MCF 10A (cell line): ENCODE measurements around the gene SH3TC1. TPM values are rescaled to one million over a fixed set of nuclear protein-coding genes. Genes with fewer than 3 reads are reported as not detected.
A peak's percentile ranks its signal among the peaks of the same experiment; 100 is the strongest.

Experiments used
- BruUV-seq: library from RNA; stranded (reverse); fragments of 400-500 nt; replicated peaks from 2 replicates; lab custom pipeline; 2021; lab: Mats Ljungman, UMichigan
- CTCF ChIA-PET: fragments of 300-600 bp; sonication (Branson Sonifier 250); formaldehyde crosslinking; extraction: SDS; loops from one replicate; lab custom pipeline; 2021; ENCODE audit warnings: antibody characterized with exemption, inconsistent platforms; lab: Yijun Ruan, JAX
- POLR2A ChIA-PET: fragments of 300-600, 350-650 bp; sonication (Branson Sonifier 250); formaldehyde crosslinking; extraction: SDS; loops from one replicate; lab custom pipeline; 2020; ENCODE audit warnings: antibody characterized with exemption, inconsistent platforms; lab: Yijun Ruan, JAX
- DNase-seq: peaks from one replicate; pipeline ENCODE4 v3.0.0-alpha.2; 2018; ENCODE audit not compliant: unreplicated experiment
- H3K27ac Mint-ChIP-seq: one replicate; pipeline ENCODE4 v1.8.0; 2022; ENCODE audit warnings: mild to moderate bottlenecking, low read depth, mixed read lengths; ENCODE audit not compliant: unreplicated experiment
- H3K27me3 Mint-ChIP-seq: one replicate; pipeline ENCODE4 v1.8.0; 2022; ENCODE audit warnings: mixed read lengths; ENCODE audit not compliant: insufficient read depth, unreplicated experiment
- H3K36me3 Mint-ChIP-seq: one replicate; pipeline ENCODE4 v1.8.0; 2022; ENCODE audit warnings: mild to moderate bottlenecking, moderate library complexity, mixed read lengths; ENCODE audit not compliant: insufficient read depth, unreplicated experiment
- H3K4me1 Mint-ChIP-seq: one replicate; pipeline ENCODE4 v1.8.0; 2022; ENCODE audit warnings: mixed read lengths; ENCODE audit not compliant: insufficient read depth, unreplicated experiment
- H3K4me3 Mint-ChIP-seq: one replicate; pipeline ENCODE4 v1.8.0; 2022; ENCODE audit warnings: mild to moderate bottlenecking, moderate library complexity, mixed read lengths; ENCODE audit not compliant: unreplicated experiment
- H3K9me3 Mint-ChIP-seq: one replicate; pipeline ENCODE4 v1.8.0; 2022; ENCODE audit warnings: mixed read lengths; ENCODE audit not compliant: unreplicated experiment
- CTCF ChIP-seq: fragments of 200-600 bp; IDR thresholded peaks from one replicate; pipeline ENCODE4 v1.8.0; 2022; ENCODE audit warnings: antibody characterized with exemption, mild to moderate bottlenecking; ENCODE audit not compliant: unreplicated experiment
- intact Hi-C: fragments of 100-400 bp; cut with micrococcal nuclease; formaldehyde crosslinking; loops from 2 replicates; pipeline ENCODE4 v1.14.1; 2022
- total RNA-seq: library from RNA; stranded (reverse); gene quantifications from 2 replicates; pipeline ENCODE4 v1.2.3, GENCODE V29; 2022

SH3TC1 gene
- total RNA-seq, 1 experiment from 2014 or later: 28.8 TPM

- BruUV-seq: no TSS peak
- ChIA-PET POLR2A (interaction anchor here (0.8 to 1.0 kb wide), 2 partner anchors 108 to 173 kb away, joined by 3 read pairs; partner anchors contain the start of genes ACOX3 and TRMT44), CTCF (interaction anchor here (0.5 to 4.0 kb wide), 26 partner anchors 9 to 1926 kb away, joined by 3 to 29 read pairs (median 4); partner anchors contain the start of gene SH3TC1)
- DNase-seq: peak; percentile 81
- peaks cover 32% of the 10 kb centered on the region for H3K27me3 Mint-ChIP-seq
- TF ChIP-seq CTCF: peak; percentile 81
- intact Hi-C loops: loop anchor here (1.0 kb wide), 1 partner anchor 136 kb away; no protein-coding TSS in a partner anchor
- no peaks in the 10 kb centered on the region for H3K4me1 Mint-ChIP-seq
- H3K4me3 Mint-ChIP-seq: no peak overlapping the region
- H3K36me3 Mint-ChIP-seq: no peaks in the 10 kb centered on the region
- no peaks in the 10 kb centered on the region for H3K9me3 Mint-ChIP-seq
- no peak overlapping the region for H3K27ac Mint-ChIP-seq
These were observed 68.0 kb downstream of the SH3TC1 start for GRCh38 chr4:8267077-8267476.

GRCh38 chr4:8268211-8268610 is 69.1 kb downstream of the SH3TC1 start:
- Mint-ChIP-seq H3K9me3 (no peaks in the 10 kb centered on the region), H3K36me3 (no peaks in the 10 kb centered on the region), H3K4me1 (no peaks in the 10 kb centered on the region), H3K27me3 (peaks cover 31% of the 10 kb centered on the region), H3K4me3 (no peak overlapping the region), H3K27ac (no peak overlapping the region)
- BruUV-seq: no TSS peak
- POLR2A ChIA-PET: interaction anchor here (1.0 kb wide), 1 partner anchor 107 kb away, joined by 3 read pairs; no protein-coding TSS in a partner anchor
- DNase-seq: no peak
- TF ChIP-seq CTCF: no peak
- intact Hi-C loops: no loop called here
- CTCF ChIA-PET: interaction anchor here (0.6 to 4.0 kb wide), 9 partner anchors 26 to 550 kb away, joined by 3 to 29 read pairs (median 4); partner anchors contain the start of gene SH3TC1

- ChIA-PET POLR2A (no interaction called here), CTCF (interaction anchor here (1.0 to 4.0 kb wide), 2 partner anchors 36 to 133 kb away, joined by 5 to 29 read pairs; no protein-coding TSS in a partner anchor)
- no peak for DNase-seq
- intact Hi-C loops: no loop called here
- H3K36me3 Mint-ChIP-seq: no peaks in the 10 kb centered on the region
- peaks cover 23% of the 10 kb centered on the region for H3K27me3 Mint-ChIP-seq
- H3K27ac Mint-ChIP-seq: no peak overlapping the region
- no peak overlapping the region for H3K4me3 Mint-ChIP-seq
- TF ChIP-seq CTCF: no peak
- BruUV-seq: no TSS peak
- H3K4me1 Mint-ChIP-seq: no peaks in the 10 kb centered on the region
- no peaks in the 10 kb centered on the region for H3K9me3 Mint-ChIP-seq
These were observed 69.9 kb downstream of the SH3TC1 start for GRCh38 chr4:8268901-8269534.

GRCh38 chr4:8269535-8270417 is 70.7 kb downstream of the SH3TC1 start, which contains the start of gene HTRA3:
TSS of gene HTRA3 (plus strand) at chr4:8269754. CDS start at chr4:8269969, 215 bp downstream.
- BruUV-seq: no TSS peak

More at GRCh38 chr4:8269535-8270417, 70.7 kb downstream of the SH3TC1 start, which contains the start of gene HTRA3:
- H3K27me3 Mint-ChIP-seq: peaks cover 19% of the 10 kb centered on the region
- ChIA-PET CTCF (interaction anchor here (0.7 kb wide), 1 partner anchor 339 kb away, joined by 5 read pairs; no protein-coding TSS in a partner anchor), POLR2A (no interaction called here)
- H3K9me3 Mint-ChIP-seq: no peaks in the 10 kb centered on the region
- TF ChIP-seq CTCF: no peak
- H3K36me3 Mint-ChIP-seq: no peaks in the 10 kb centered on the region
- no peak within 1 kb of the TSS for H3K27ac Mint-ChIP-seq
- DNase-seq: no peak
- no peaks in the 10 kb centered on the region for H3K4me1 Mint-ChIP-seq
- no peak within 1 kb of the TSS for H3K4me3 Mint-ChIP-seq
- intact Hi-C loops: no loop called here
